ENCODE results near the gene LPIN3. TPM values are rescaled to one million over a fixed set of nuclear protein-coding genes. Genes with fewer than 3 reads are reported as not detected.

Gene LPIN3
- total and polyA plus RNA-seq, 2 donors (not counting 3 experiments of a cell fraction or from before 2014, with no cell fraction given) = 2.1 to 3.0 TPM

DNA sequence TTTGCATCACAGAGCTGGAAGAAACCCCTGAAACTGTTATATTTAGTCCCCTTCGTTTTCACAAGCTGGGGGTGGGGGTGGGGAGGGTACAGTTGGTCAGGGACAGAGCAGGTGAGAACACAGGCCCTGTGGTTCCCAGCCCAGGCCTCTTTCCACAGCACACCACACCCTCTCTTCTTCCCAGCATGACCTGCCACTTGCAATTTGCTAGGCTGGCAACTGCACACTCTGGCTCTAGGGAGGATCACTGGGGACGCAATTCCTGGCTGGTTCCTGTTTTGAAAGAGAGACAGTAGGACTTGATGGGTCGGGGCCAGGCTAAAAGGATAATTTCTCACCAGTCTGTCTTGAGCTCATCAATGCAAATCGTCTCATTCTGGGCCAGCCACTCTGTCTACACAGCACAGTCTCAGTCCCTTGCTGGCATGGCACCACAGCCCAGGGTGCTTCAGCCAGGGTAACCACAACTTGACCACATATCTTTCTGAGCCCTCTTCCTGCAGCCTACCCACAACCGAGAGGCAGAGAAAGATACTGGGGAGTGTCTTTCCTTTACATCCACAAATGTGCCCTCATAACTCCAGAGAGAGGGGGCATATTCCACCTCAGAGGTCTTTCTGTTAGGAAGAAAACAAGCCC lies 67.7 kb downstream of the LPIN3 start:
- H3K4me3 ChIP-seq (replicated peaks in 1 of 3; ENCODE audit: insufficient read depth in 1 of 3, low read depth in 1 of 3, low read length in 3 of 3) = no peak overlapping the region
- intact Hi-C loops (cut with micrococcal nuclease) = no loop called here
- dilution Hi-C loops (cut with MboI; ENCODE audit: extremely low pct_ligation_motif_present, low sequenced_read_pairs) = no loop called here
- no peak for FAIRE-seq
- no peak overlapping the region for H3K9ac ChIP-seq (replicated peaks; ENCODE audit: extremely low read depth, insufficient read depth, low read length)
- no TSS peak for BruUV-seq (replicated peaks)
- no peaks in the 10 kb centered on the region for H3K4me1 ChIP-seq (ENCODE audit: control insufficient read depth, extremely low read depth, insufficient read depth, low read length)
- no peak overlapping the region for H3K4me2 ChIP-seq (ENCODE audit: insufficient read depth, low read length)
- ChIA-PET CTCF (interaction anchor here (0.9 to 1.3 kb wide), 3 partner anchors 23 to 445 kb away, joined by 3 to 4 read pairs (median 3); no protein-coding TSS in a partner anchor), POLR2A (no interaction called here)
- H4K20me1 ChIP-seq (replicated peaks; ENCODE audit: control insufficient read depth, extremely low read depth, insufficient read depth, low read length) = no peaks in the 10 kb centered on the region
- no peak overlapping the region for H2AFZ ChIP-seq (ENCODE audit: low read depth, low read length)
- no peaks in the 10 kb centered on the region for H3K79me2 ChIP-seq (ENCODE audit: control insufficient read depth, insufficient read depth, low read length)
- H3K27me3 ChIP-seq (ENCODE audit: control insufficient read depth in 2 of 2, insufficient read depth in 2 of 2, low read length in 2 of 2) = no peaks in the 10 kb centered on the region
- no peak for DNase-seq (ENCODE audit: low read depth, low spot score)
- H3K36me3 ChIP-seq (ENCODE audit: control insufficient read depth in 2 of 2, extremely low read depth in 1 of 2, insufficient read depth in 2 of 2, low read length in 2 of 2) = peaks cover 4 to 51% of the 10 kb centered on the region in 2 experiments
- no peaks in the 10 kb centered on the region for H3K9me3 ChIP-seq (replicated peaks; ENCODE audit: control insufficient read depth, insufficient read depth, low read length)
- TF ChIP-seq, protein P1, sequence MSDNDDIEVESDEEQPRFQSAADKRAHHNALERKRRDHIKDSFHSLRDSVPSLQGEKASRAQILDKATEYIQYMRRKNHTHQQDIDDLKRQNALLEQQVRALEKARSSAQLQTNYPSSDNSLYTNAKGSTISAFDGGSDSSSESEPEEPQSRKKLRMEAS (IDR thresholded peaks at IDR 0.05; ENCODE audit: insufficient read depth, insufficient read length) = no peak
- TF ChIP-seq POLR2A (IDR thresholded peaks at IDR 0.05; ENCODE audit: low read depth, low read length) (no peak), EZH2 (IDR thresholded peaks at IDR 0.05; ENCODE audit: borderline replicate concordance, low read depth, low read length, severe bottlenecking) (no peak), MYC (IDR thresholded peaks at IDR 0.05; ENCODE audit: low read depth, low read length) (no peak), GATA2 (IDR thresholded peaks at IDR 0.05; ENCODE audit: insufficient read depth, insufficient read length, low read depth, low read length) (no peak), POLR2AphosphoS5 (IDR thresholded peaks at IDR 0.05; ENCODE audit: insufficient read depth, low read depth, low read length) (no peak), JUN (IDR thresholded peaks at IDR 0.05; ENCODE audit: borderline replicate concordance, insufficient read depth, insufficient read length, low read depth) (no peak), FOS (IDR thresholded peaks at IDR 0.05; ENCODE audit: borderline replicate concordance, insufficient read depth, low read length) (no peak)
- TF ChIP-seq, protein P2, sequence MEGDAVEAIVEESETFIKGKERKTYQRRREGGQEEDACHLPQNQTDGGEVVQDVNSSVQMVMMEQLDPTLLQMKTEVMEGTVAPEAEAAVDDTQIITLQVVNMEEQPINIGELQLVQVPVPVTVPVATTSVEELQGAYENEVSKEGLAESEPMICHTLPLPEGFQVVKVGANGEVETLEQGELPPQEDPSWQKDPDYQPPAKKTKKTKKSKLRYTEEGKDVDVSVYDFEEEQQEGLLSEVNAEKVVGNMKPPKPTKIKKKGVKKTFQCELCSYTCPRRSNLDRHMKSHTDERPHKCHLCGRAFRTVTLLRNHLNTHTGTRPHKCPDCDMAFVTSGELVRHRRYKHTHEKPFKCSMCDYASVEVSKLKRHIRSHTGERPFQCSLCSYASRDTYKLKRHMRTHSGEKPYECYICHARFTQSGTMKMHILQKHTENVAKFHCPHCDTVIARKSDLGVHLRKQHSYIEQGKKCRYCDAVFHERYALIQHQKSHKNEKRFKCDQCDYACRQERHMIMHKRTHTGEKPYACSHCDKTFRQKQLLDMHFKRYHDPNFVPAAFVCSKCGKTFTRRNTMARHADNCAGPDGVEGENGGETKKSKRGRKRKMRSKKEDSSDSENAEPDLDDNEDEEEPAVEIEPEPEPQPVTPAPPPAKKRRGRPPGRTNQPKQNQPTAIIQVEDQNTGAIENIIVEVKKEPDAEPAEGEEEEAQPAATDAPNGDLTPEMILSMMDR (IDR thresholded peaks at IDR 0.05; ENCODE audit: extremely low read depth in 1 of 2, insufficient read depth in 1 of 2, low read depth in 1 of 2, low read length in 2 of 2) = no peak
- H3K9me1 ChIP-seq (replicated peaks; ENCODE audit: control insufficient read depth, extremely low read depth, insufficient read depth, low read length) = no peaks in the 10 kb centered on the region
- no peak overlapping the region for H3K27ac ChIP-seq (ENCODE audit: insufficient read depth, low read depth, low read length)
